ENCODE results near the gene CUL4A.
"Not testable (repeated sequence)": the region's sequence is repeated elsewhere in the genome, so short reads cannot be mapped to it uniquely, and the experiment has no call there.

The CUL4A gene

DNA sequence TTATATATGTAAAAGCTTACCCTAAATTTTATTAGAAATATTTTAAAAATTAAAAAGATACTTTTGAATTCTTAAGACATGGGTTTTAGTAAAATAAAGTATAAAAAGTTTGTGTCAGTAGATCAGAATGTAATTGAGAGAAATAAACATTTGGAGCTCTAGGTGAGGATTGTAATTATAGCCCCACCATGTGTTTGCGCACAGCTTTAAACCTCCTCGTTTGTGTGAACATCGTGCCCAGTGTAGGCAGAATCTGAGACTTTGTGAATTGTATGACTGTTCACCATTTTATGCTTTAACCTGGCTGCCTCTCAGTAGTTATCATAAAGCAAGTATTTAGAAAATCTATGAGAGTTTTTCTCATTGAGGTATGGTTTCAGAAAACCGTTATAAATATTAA, 29.1 kb downstream of the CUL4A start:
- TF ChIP-seq, protein P1, sequence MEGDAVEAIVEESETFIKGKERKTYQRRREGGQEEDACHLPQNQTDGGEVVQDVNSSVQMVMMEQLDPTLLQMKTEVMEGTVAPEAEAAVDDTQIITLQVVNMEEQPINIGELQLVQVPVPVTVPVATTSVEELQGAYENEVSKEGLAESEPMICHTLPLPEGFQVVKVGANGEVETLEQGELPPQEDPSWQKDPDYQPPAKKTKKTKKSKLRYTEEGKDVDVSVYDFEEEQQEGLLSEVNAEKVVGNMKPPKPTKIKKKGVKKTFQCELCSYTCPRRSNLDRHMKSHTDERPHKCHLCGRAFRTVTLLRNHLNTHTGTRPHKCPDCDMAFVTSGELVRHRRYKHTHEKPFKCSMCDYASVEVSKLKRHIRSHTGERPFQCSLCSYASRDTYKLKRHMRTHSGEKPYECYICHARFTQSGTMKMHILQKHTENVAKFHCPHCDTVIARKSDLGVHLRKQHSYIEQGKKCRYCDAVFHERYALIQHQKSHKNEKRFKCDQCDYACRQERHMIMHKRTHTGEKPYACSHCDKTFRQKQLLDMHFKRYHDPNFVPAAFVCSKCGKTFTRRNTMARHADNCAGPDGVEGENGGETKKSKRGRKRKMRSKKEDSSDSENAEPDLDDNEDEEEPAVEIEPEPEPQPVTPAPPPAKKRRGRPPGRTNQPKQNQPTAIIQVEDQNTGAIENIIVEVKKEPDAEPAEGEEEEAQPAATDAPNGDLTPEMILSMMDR (conservative IDR thresholded peaks at IDR 0.05), result no peak; the same call in 1 of the 2 replicates
- no peak for TF ChIP-seq ZFX (IDR thresholded peaks at IDR 0.05)
- no peak overlapping the region for H3K27ac ChIP-seq

DNA sequence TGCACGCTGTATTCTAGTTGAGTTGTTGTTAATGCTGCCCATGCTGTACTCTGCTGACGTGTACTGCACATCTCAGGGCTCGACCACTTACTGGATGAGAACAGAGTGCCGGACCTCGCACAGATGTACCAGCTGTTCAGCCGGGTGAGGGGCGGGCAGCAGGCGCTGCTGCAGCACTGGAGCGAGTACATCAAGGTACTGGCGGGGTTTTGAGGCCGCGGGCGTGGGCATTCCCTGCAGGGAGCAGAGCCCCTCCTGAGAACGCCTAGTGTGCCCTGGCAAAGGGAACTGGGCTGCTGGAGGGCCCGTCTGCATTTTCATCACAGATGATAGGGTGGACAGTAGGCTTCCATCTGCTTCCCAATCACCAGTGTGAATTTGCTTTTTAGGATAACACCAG, 29.9 kb downstream of the CUL4A start:
- TF ChIP-seq ZFX (IDR thresholded peaks at IDR 0.05), result no peak
- TF ChIP-seq, protein P1 (conservative IDR thresholded peaks at IDR 0.05), result no peak
- no peak overlapping the region for H3K27ac ChIP-seq

DNA sequence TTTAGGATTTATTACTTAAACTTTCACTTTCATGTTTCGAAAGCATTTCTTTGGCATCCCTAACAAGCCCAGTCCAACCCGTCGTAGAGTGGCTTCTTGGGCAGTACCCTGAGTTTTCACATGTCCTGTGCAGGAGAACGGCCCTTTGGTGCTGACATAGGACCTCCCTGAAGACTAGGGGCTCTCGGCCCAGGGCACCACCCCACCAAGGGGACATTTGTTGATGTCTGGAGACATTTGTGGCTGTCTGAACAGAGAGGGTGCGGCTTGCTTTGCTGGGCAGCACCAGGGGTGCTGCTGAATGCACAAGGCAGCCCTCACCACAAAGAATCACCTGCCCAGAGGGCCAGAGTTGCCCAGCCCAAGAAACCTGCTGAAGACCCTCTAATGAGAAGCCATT, 30.6 kb downstream of the CUL4A start:
- TF ChIP-seq, protein P1 (conservative IDR thresholded peaks at IDR 0.05), result no peak
- no peak for TF ChIP-seq ZFX (IDR thresholded peaks at IDR 0.05)
- no peak overlapping the region for H3K27ac ChIP-seq

DNA sequence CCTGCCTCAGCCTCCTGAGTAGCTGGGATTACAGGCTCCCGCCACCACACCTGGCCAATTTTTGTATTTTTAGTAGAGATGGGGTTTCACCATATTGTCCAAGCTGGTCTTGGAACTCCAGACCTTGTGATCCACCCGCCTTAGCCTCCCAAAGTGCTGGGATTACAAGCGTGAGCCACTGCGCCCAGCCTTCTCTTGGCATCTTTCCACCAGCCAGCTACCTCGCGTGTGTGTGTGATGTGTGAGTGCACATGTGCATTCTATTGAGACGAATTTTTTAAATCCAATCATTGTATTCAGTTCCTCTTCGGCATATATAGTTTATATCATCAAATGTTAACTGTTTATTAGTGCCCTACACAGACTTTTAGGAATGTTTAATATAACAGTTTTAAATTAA, 32.2 kb downstream of the CUL4A start:
- H3K27ac ChIP-seq, result not testable (repeated sequence)

DNA sequence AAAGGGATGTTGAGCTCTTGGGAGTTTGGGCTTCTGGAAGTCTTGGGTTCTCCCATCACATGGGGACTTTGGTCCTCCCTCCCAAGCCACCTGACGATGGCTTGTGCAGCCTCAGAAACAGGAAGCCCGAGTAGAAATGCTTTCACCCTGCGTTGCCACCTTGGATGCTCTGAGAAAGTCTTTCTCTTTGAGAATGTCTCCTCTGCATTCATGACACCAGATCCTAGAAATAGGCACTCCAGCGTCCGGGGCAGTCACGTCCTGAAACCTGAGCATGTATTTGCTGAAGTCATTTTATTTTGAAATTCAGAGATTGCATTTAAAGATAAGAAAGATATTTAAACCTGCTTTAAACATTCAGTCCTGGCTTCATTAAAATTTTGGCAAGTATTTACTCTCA, 34.4 kb downstream of the CUL4A start:
- TF ChIP-seq, protein P1 (conservative IDR thresholded peaks at IDR 0.05), result no peak
- TF ChIP-seq ZFX (IDR thresholded peaks at IDR 0.05), result no peak
- H3K27ac ChIP-seq, result peak overlapping the region; percentile 35; the same call in 1 of the 2 replicates

DNA sequence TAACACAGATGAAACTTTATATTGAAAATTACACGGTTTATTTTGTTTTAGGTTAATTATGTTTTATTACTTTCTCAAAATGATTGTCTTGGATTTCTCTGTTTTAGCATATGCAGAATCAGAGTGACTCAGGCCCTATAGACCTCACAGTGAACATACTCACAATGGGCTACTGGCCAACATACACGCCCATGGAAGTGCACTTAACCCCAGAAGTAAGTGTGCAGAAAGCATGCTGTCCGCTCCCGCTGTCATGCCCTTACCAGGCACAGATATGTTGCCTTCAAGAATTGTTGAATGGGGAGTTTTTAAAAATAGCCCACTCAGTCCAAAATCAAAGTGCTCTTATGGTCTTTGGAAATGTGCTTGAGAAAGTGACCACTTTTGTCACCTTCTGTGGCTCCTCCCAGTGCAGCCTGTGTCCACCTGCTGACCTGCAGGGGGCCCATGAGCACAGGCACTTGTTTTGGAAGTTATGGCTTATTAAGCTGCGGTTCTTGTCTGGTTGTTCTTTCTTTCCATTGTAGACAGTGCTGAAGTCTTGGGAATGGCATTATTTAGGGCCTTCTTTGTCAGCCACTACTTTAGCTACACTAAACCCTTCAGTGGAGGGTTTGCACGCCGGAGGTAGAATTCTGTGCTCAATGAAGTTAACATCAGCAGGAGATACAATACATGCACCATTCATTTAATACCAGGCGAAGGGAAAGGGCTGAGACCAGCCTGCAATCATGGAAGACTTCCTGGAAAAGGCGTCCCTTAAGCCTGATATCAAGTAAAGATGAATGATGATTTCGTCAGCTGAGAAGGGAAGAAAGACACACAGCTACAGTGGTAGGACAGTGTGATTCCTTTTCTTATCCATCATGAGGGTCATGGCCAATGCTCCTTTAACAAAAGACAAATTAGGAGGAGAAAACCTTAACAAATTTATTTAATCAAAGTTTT, 36.7 kb downstream of the CUL4A start:
- no peak overlapping the region for H3K27ac ChIP-seq
- TF ChIP-seq, protein P1 (conservative IDR thresholded peaks at IDR 0.05), result peak; percentile 41; the same call in 1 of the 2 replicates
- no peak for TF ChIP-seq ZFX (IDR thresholded peaks at IDR 0.05)

DNA sequence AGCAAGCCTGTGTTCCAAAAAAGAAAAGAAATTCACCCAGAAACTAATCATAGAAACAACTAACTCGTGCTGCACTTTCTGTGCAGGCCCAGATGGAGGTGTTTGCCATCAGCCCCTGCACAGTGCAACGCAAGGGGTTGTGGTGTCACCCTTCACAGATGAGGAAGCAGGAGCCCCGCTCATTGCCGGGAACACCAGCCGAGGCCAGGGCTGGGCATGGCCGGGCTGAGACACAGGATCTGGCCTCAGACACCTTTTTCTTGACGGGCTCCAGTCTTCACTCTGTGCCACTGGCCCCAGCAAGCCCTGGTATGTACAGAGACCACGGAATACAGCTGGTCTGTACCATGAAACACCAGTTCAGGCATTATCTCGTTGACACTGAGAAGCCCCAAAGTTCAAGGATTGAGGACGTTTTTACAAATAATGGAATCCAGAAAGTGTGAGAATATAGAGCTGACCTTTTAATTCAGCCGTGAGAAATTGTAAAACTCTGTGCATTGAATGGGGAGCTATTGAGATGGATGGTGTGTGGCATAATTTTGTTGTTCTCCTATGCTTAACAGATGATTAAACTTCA, 43.2 kb downstream of the CUL4A start:
- no peak for TF ChIP-seq ZFX (IDR thresholded peaks at IDR 0.05)
- TF ChIP-seq, protein P1 (conservative IDR thresholded peaks at IDR 0.05), result no peak
- H3K27ac ChIP-seq, result no peak overlapping the region

DNA sequence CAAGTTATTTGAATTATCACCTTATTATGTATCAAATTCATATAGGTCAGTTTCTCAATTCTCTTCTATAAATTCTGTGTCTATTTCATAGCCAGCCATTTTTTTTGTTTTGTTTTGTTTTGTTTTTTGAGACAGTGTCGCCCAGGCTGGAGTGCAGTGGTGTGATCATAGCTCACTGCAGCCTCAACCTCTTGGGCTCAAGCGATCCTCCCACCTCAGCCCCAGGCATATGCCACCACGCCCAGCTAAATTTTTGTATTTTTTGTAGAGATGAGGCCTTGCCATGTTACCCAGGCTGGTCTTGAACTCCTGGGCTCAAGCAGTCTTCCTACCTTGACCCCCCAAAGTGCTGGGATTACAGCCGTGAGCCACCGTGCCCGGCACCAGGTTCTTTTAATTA, 48.5 kb downstream of the CUL4A start:
- H3K27ac ChIP-seq, result not testable (repeated sequence)
